GM23338 (cell line): ENCODE measurements around the gene SLC9A8. TPM values are rescaled to one million over a fixed set of nuclear protein-coding genes. Genes with fewer than 3 reads are reported as not detected.

Experiments
- ATAC-seq: fragments of 200-7000 bp; cut with Tn5 transposase; 3 replicates; pipeline ENCODE4 v1.9.1; 2020
- DNase-seq: peaks from one replicate; pipeline ENCODE4 v3.0.0-alpha.2; 2015; ENCODE audit warnings: low spot score
- H2AFZ ChIP-seq: fragments of 200-600 bp; sonication (generic); 2 replicates; pipeline ENCODE4 v1.8.0; 2016; ENCODE audit warnings: antibody characterized with exemption, mild to moderate bottlenecking, moderate library complexity
- H3F3A ChIP-seq: fragments of 200-600 bp; sonication (generic); replicated peaks from 2 replicates; pipeline ENCODE4 v1.8.0; 2017; ENCODE audit warnings: antibody characterized with exemption, mixed run types, low read depth
- H3K27ac ChIP-seq: fragments of 200-600 bp; sonication (generic); 2 replicates; pipeline ENCODE4 v1.6.1; 2016; ENCODE audit warnings: low read depth
- H3K27me3 ChIP-seq: fragments of 200-600 bp; sonication (generic); 2 replicates; pipeline ENCODE4 v1.8.0; 2016; ENCODE audit warnings: mild to moderate bottlenecking, mixed run types, moderate library complexity; ENCODE audit not compliant: insufficient read depth
- H3K36me3 ChIP-seq: fragments of 200-600 bp; sonication (generic); 2 replicates; pipeline ENCODE4 v1.8.0; 2016; ENCODE audit warnings: mild to moderate bottlenecking; ENCODE audit not compliant: insufficient read depth
- H3K4me1 ChIP-seq: fragments of 200-600 bp; sonication (generic); 2 replicates; pipeline ENCODE4 v1.8.0; 2016; ENCODE audit warnings: mild to moderate bottlenecking, moderate library complexity; ENCODE audit not compliant: insufficient read depth
- H3K4me2 ChIP-seq: fragments of 200-600 bp; sonication (generic); 2 replicates; pipeline ENCODE4 v1.7.1; 2017; ENCODE audit warnings: mixed run types
- H3K4me3 ChIP-seq: fragments of 200-600 bp; sonication (generic); 2 replicates; pipeline ENCODE4 v1.6.1; 2016; ENCODE audit warnings: mixed run types
- H3K79me2 ChIP-seq: fragments of 200-600 bp; sonication (generic); replicated peaks from 2 replicates; pipeline ENCODE4 v1.8.0; 2017; ENCODE audit warnings: mild to moderate bottlenecking; ENCODE audit not compliant: insufficient read depth
- H3K9me2 ChIP-seq: fragments of 200-600 bp; sonication (generic); 2 replicates; pipeline ENCODE4 v1.8.0; 2017; ENCODE audit not compliant: insufficient read depth
- H4K20me1 ChIP-seq: fragments of 200-600 bp; sonication (generic); replicated peaks from 2 replicates; pipeline ENCODE4 v1.8.0; 2017; ENCODE audit warnings: mild to moderate bottlenecking; ENCODE audit not compliant: insufficient read depth
- H3K27ac Mint-ChIP-seq: 2 replicates; pipeline ENCODE4 v1.8.0; 2020; ENCODE audit warnings: inconsistent platforms, mild to moderate bottlenecking, moderate library complexity, mixed read lengths
- H3K27me3 Mint-ChIP-seq: 3 replicates; pipeline ENCODE4 v1.8.0; 2022; ENCODE audit warnings: low read depth, mild to moderate bottlenecking, moderate library complexity, mixed read lengths, inconsistent platforms; ENCODE audit not compliant: insufficient read depth, poor library complexity
- H3K36me3 Mint-ChIP-seq: 3 replicates; pipeline ENCODE4 v1.8.0; 2021; ENCODE audit warnings: low read depth, mild to moderate bottlenecking, inconsistent platforms, moderate library complexity, mixed read lengths
- H3K4me1 Mint-ChIP-seq: 3 replicates; pipeline ENCODE4 v1.8.0; 2020; ENCODE audit warnings: mild to moderate bottlenecking, inconsistent platforms, mixed read lengths
- H3K4me3 Mint-ChIP-seq: 3 replicates; pipeline ENCODE4 v1.8.0; 2021; ENCODE audit warnings: moderate library complexity, mild to moderate bottlenecking, inconsistent platforms, mixed read lengths
- H3K9me3 Mint-ChIP-seq: 3 replicates; pipeline ENCODE4 v1.8.0; 2020; ENCODE audit warnings: moderate library complexity, mild to moderate bottlenecking, inconsistent platforms, mixed read lengths
- CTCF ChIP-seq, 2 experiments: fragments of 200-600 bp in 1 of 2; sonication (generic) in 1 of 2; conservative IDR thresholded peaks; 2 replicates each; pipeline versions ENCODE4 v1.5.1 to v1.6.1; 2016 to 2017; ENCODE audit warnings: antibody characterized with exemption in 2 of 2, low read depth in 2 of 2, mild to moderate bottlenecking in 2 of 2, moderate library complexity in 1 of 2
- EZH2 ChIP-seq: fragments of 200-600 bp; sonication (generic); IDR thresholded peaks from one replicate; pipeline ENCODE4 v1.8.0; 2017; ENCODE audit warnings: antibody characterized with exemption, mild to moderate bottlenecking, low read depth; ENCODE audit not compliant: unreplicated experiment
- EZH2phosphoT487 ChIP-seq: fragments of 200-600 bp; sonication (generic); IDR thresholded peaks from one replicate; pipeline ENCODE4 v1.8.1; 2018; ENCODE audit warnings: antibody characterized with exemption; ENCODE audit not compliant: unreplicated experiment
- JUNB ChIP-seq: IDR thresholded peaks from one replicate; pipeline ENCODE4 v1.6.1; 2016; ENCODE audit warnings: antibody characterized with exemption; ENCODE audit not compliant: unreplicated experiment
- NANOG ChIP-seq: IDR thresholded peaks from 2 replicates; pipeline ENCODE4 v1.6.1; 2016; ENCODE audit warnings: antibody characterized with exemption, borderline replicate concordance
- POLR2AphosphoS5 ChIP-seq: IDR thresholded peaks from 2 replicates; pipeline ENCODE4 v1.6.1; 2016; ENCODE audit warnings: antibody characterized with exemption, low read depth
- REST ChIP-seq: IDR thresholded peaks from one replicate; pipeline ENCODE4 v1.6.1; 2018; ENCODE audit warnings: antibody characterized with exemption; ENCODE audit not compliant: unreplicated experiment
- STAT1 ChIP-seq: IDR thresholded peaks from one replicate; pipeline ENCODE4 v1.6.1; 2016; ENCODE audit warnings: antibody characterized with exemption; ENCODE audit not compliant: unreplicated experiment
- ZNF114 ChIP-seq: fragments of 250-450 bp; sonication (Bioruptor Pico); IDR thresholded peaks from 2 replicates; pipeline ENCODE4 v1.5.0; 2020; ENCODE audit warnings: mild to moderate bottlenecking, moderate library complexity
- ZNF331 ChIP-seq: fragments of 250-450 bp; sonication (Bioruptor Pico); IDR thresholded peaks from 2 replicates; pipeline ENCODE4 v1.5.0; 2020; ENCODE audit warnings: low read depth, mild to moderate bottlenecking, moderate library complexity
- ZNF462 ChIP-seq: fragments of 250-450 bp; sonication (Bioruptor Pico); IDR thresholded peaks from 2 replicates; pipeline ENCODE4 v1.5.0; 2020; ENCODE audit warnings: mild to moderate bottlenecking, moderate library complexity
- polyA plus RNA-seq: library from polyadenylated mRNA; unstranded; fragments of >200 nt; fragmentation: Nextera tagmentation; extraction: Ambion mirVana; gene quantifications from 2 replicates; pipeline ENCODE4 v1.2.1, GENCODE V29; 2016
- total RNA-seq: library from RNA; depleted of rRNA; stranded (reverse); fragments of >200 nt; shearing (Covaris generic); gene quantifications from 2 replicates; pipeline ENCODE4 v1.2.3, GENCODE V29; 2014
- TF ChIP-seq, protein P1 (sequence below): IDR thresholded peaks from 2 replicates; pipeline ENCODE4 v1.6.1; 2016; ENCODE audit warnings: antibody characterized with exemption

The SLC9A8 gene
- total and polyA plus RNA-seq, 2 experiments from 2014 or later = 2.6 to 6.4 TPM

DNA sequence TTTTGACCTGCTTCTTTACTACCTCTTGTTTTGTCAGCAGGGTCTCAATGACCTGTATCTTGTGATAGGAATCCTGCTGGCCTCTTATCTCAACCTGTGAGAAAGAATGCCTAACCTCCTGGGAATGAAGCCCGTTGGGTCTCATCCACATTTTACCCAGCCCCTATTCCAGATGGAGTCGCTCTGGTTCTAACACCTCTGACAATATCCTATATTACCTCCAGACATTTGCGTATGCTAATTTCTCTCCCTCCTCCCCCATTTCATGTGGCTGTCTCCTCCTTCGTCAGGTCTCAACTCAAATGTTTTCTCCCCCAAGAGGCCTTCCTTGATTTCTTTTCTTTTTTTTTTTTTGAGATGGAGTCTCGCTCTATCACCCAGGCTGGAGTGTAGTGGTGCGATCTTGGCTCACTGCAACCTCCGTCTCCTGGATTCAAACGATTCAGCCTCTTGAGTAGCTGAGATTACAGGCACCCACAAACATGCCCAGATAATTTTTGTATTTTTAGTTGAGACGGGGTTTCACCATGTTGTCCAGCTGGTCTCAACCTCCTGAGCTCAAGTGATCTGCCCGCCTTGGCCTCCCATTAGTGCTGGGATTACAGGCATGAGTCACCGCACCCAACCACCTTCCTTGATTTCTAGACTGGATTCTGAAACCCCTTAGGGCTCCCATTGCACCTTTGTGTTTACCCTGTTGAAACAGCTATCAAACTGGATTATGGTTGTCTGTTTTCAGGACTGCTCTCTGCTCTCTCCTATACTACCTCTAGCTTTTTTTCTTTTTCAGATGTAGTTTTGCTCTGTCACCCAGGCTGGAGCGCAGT, 49.5 kb upstream of the SLC9A8 start (continued):
- TF ChIP-seq REST = no peak
- TF ChIP-seq CTCF (conservative IDR thresholded peaks at IDR 0.05; ENCODE audit: low read depth in 2 of 2) = no peak
- TF ChIP-seq EZH2 = no peak
- TF ChIP-seq ZNF114 (CRISPR knock-in tag) = no peak
- no peak for TF ChIP-seq POLR2AphosphoS5
- TF ChIP-seq STAT1 = no peak
- no peak for TF ChIP-seq ZNF331
- no peak for TF ChIP-seq JUNB
- no peak for TF ChIP-seq EZH2phosphoT487
- no peak for TF ChIP-seq NANOG

DNA sequence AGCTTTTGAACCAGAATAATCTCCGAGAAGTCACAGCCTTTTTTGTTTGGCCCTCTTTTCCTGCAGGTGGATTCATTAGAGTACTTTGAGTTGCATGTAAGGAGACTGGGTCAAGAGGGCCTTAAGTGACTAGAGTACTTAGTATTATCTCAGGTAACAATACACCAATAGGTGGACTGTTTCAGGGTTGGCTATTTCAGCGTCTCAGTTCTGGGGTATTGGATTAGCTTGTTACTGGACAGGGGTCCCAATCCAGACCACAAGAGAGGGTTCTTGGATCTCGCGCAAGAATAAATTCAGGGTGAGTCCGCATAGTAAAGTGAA, 47.3 kb upstream of the SLC9A8 start:
- H3K4me1 ChIP-seq = peaks cover 45% of the 10 kb centered on the region
- TF ChIP-seq ZNF462 (CRISPR knock-in tag) = no peak
- TF ChIP-seq, protein P1, sequence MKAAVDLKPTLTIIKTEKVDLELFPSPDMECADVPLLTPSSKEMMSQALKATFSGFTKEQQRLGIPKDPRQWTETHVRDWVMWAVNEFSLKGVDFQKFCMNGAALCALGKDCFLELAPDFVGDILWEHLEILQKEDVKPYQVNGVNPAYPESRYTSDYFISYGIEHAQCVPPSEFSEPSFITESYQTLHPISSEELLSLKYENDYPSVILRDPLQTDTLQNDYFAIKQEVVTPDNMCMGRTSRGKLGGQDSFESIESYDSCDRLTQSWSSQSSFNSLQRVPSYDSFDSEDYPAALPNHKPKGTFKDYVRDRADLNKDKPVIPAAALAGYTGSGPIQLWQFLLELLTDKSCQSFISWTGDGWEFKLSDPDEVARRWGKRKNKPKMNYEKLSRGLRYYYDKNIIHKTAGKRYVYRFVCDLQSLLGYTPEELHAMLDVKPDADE = no peak
- no peak overlapping the region for H3K27ac ChIP-seq
- Mint-ChIP-seq H3K27ac (no peak overlapping the region), H3K27me3 (peaks cover 14% of the 10 kb centered on the region), H3K9me3 (peaks cover 12% of the 10 kb centered on the region), H3K4me3 (no peak overlapping the region), H3K4me1 (peaks cover 49% of the 10 kb centered on the region), H3K36me3 (peaks cover 10% of the 10 kb centered on the region)
- H2AFZ ChIP-seq = no peak overlapping the region
- peaks cover 5% of the 10 kb centered on the region; the same call in 1 of the 2 replicates for H3F3A ChIP-seq
- no peak for ATAC-seq
- no peaks in the 10 kb centered on the region for H3K36me3 ChIP-seq
- no peaks in the 10 kb centered on the region for H3K27me3 ChIP-seq
- H3K4me2 ChIP-seq = peak overlapping the region; percentile 49; the same call in 1 of the 2 replicates
- no peak overlapping the region for H3K4me3 ChIP-seq
- no peaks in the 10 kb centered on the region for H4K20me1 ChIP-seq
- DNase-seq = no peak
- no peaks in the 10 kb centered on the region for H3K79me2 ChIP-seq
- peaks cover 18% of the 10 kb centered on the region for H3K9me2 ChIP-seq
